Glomerular endothelial cell (primary cell): ENCODE data around the gene CGB5. TPM values are rescaled to one million over a fixed set of nuclear protein-coding genes. Genes with fewer than 3 reads are reported as not detected.
"Not testable (repeated sequence)": the region's sequence is repeated elsewhere in the genome, so short reads cannot be mapped to it uniquely, and the experiment has no call there.

Experiments
- DNase-seq: peaks from one replicate; pipeline ENCODE4 v3.0.0-alpha.2; 2011; ENCODE audit warnings: low read depth, low spot score; ENCODE audit errors: extremely low read depth
- total RNA-seq: library from RNA; depleted of rRNA; stranded (reverse); fragments of >200 nt; gene quantifications from 2 replicates; pipeline ENCODE4 v1.2.3, GENCODE V29; 2015

CGB5 gene
- total RNA-seq, 1 donor from 2014 or later = not detected

GRCh38 chr19:49020931-49021895 is 22.4 kb upstream of the CGB5 start:
- DNase-seq = no peak

GRCh38 chr19:49022116-49022515 is 21.5 kb upstream of the CGB5 start:
- DNase-seq = no peak

GRCh38 chr19:49024233-49024632 is 19.4 kb upstream of the CGB5 start, which contains the start of gene CGB3:
Gene CGB3, minus strand, starts transcription at chr19:49024333. Its CDS starts 362 bp downstream, at chr19:49023971.
- DNase-seq = not testable (repeated sequence)

- DNase-seq = not testable (repeated sequence)
These were observed 18.6 kb upstream of the CGB5 start for GRCh38 chr19:49025088-49025487.

- not testable (repeated sequence) for DNase-seq
These were observed 18.0 kb upstream of the CGB5 start for GRCh38 chr19:49025599-49025998.

GRCh38 chr19:49028686-49029085 is 15.0 kb upstream of the CGB5 start:
- DNase-seq = not testable (repeated sequence)

- not testable (repeated sequence) for DNase-seq
These were observed 13.9 kb upstream of the CGB5 start for GRCh38 chr19:49029749-49030148.

- DNase-seq = not testable (repeated sequence)
These were observed 13.3 kb upstream of the CGB5 start for GRCh38 chr19:49030323-49030722.

- DNase-seq = not testable (repeated sequence)
These were observed 11.9 kb upstream of the CGB5 start, which contains the start of gene CGB2 for GRCh38 chr19:49031642-49032301. Gene CGB2, plus strand, starts transcription at chr19:49031890. Its CDS starts 206 bp downstream, at chr19:49032096.

GRCh38 chr19:49036815-49037214 is 6.8 kb upstream of the CGB5 start, which contains the start of gene CGB1:
Gene CGB1, minus strand, starts transcription at chr19:49036895. Its CDS starts 184 bp downstream, at chr19:49036711.
- not testable (repeated sequence) for DNase-seq

GRCh38 chr19:49038111-49038510 is 5.5 kb upstream of the CGB5 start:
- DNase-seq = not testable (repeated sequence)

GRCh38 chr19:49038557-49039276 is 4.9 kb upstream of the CGB5 start:
- not testable (repeated sequence) for DNase-seq

- not testable (repeated sequence) for DNase-seq
These were observed 3.9 kb upstream of the CGB5 start for GRCh38 chr19:49039736-49040135.

GRCh38 chr19:49042177-49042576 is 1.5 kb upstream of the CGB5 start:
- no peak for DNase-seq

- DNase-seq = not testable (repeated sequence)
These were observed 982 bp upstream of the CGB5 start for GRCh38 chr19:49042666-49043065.

- not testable (repeated sequence) for DNase-seq
These were observed 5.4 kb downstream of the CGB5 start, which contains the start of gene CGB8 for GRCh38 chr19:49049011-49049410. Gene CGB8, minus strand, starts transcription at chr19:49049111. Its CDS starts 372 bp downstream, at chr19:49048739.

- DNase-seq = not testable (repeated sequence)
These were observed 6.2 kb downstream of the CGB5 start for GRCh38 chr19:49049834-49050233.

GRCh38 chr19:49050376-49051033 is 6.9 kb downstream of the CGB5 start:
- DNase-seq = not testable (repeated sequence)

GRCh38 chr19:49056101-49056901 is 12.7 kb downstream of the CGB5 start:
- DNase-seq = no peak
